Measurements from ENCODE around the gene DTNA.
A peak's percentile ranks its signal among the peaks of the same experiment; 100 is the strongest.
"Not testable (repeated sequence)": the region's sequence is repeated elsewhere in the genome, so short reads cannot be mapped to it uniquely, and the experiment has no call there.

DTNA gene

DNA sequence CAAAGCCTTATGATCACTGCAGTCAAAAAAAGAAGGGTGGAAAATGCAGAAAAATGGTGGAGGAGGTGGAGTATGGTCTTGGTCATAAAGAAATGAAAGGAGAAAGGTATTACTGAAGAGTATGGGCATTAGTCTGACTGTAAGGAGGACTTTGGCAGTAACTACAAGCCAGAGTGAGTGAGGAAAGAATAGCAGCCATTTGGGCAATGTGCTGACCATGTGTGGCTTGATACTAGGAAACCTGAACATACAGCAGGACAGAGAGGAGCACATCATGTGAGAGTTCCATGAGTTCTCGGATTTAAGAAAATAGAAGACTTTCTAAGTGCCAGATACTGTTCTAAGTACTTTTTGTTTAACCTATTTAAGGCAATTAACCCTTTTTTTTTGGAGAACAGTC is 8.5 kb downstream of the DTNA start:
- no peak for DNase-seq
- intact Hi-C loops (cut with DNase I), result no loop called here

DNA sequence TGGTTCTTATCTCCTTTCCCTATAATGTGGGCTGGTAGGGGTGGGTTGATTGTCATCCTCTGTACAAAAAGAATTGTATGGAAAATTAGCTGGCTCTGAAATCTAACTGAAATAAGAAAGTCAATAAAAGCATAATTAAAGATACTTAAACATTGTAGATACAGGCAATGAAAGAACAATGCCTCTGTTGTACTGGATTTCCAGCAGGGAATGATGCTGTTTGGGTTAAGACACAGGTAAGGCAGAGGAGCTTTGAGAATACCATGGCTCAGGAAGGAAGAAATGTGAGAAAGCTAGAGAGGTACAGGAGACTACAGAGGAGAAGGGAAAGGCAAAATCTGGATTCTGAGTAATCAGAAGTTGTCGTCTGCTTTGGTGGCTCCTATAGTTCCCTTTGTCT is 10.1 kb downstream of the DTNA start:
- intact Hi-C loops (cut with DNase I), result no loop called here
- no peak for DNase-seq

DNA sequence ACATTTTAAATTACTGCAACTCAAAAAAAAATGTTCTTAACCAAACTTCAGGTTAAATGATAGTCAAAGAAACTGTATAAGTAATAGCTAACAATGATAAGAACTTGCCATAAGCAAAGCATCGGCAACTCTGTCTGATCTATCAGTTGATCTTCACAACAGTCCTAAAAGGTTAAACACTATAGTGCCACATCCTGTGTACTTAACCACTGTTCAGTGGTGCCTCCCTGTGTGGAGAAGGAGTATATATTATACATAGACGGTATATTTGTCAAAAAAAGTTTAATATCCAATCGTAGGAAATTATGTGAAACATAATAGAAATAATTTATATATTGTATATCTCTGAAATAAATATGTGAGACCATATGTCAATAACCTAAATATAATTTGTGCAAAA is 13.0 kb downstream of the DTNA start:
- DNase-seq, result no peak
- intact Hi-C loops (cut with DNase I), result no loop called here

DNA sequence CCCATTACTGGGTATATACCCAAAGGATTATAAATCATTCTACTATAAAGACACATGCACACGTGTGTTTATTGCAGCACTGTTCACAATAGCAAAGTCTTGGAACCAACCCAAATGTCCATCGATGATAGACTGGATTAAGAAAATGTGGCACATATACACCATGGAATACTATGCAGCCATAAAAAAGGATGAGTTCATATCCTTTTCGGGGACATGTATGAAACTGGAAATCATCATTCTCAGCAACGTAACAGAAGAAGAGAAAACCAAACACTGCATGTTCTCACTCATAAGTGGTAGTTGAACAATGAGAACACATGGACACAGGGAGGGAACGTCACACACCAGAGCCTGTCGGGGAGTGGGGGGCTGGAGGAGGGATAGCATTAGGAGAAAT is 15.6 kb downstream of the DTNA start:
- DNase-seq; intact Hi-C loops (cut with DNase I): not testable (repeated sequence)

DNA sequence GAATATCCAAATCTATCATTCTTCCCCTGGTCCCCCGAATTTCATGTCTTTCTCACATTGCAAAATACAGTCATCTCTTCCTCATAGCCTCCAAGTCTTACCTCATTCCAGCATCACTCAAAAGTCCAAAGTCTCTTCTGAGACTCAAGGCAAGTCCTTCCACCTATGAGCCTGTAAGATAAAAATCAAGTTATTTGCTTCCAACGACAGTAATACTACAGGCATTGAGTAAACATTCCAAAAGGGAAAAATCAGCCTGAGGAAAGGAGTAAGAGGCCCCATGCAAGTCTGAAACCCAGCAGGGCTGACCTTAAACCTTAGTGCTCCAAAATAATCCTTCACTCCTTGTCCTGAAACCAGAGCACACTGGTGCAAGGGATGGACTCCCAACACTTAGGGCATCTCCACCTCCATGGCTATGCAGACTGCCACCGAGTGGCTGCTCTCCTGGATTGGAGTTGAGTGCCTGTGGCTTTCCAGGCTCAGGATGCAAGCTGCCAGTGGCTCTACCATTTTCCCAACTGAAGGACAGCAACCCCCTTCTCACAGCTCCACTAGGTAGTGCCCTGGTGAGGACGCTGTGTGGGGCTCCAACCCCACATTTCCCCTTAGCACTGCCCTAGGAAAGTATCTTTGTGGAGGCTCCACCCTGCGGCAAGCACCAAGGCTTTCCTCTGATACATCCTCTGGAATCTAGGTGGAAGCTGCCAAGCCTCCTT is 16.3 kb downstream of the DTNA start:
- no peak for DNase-seq

DNA sequence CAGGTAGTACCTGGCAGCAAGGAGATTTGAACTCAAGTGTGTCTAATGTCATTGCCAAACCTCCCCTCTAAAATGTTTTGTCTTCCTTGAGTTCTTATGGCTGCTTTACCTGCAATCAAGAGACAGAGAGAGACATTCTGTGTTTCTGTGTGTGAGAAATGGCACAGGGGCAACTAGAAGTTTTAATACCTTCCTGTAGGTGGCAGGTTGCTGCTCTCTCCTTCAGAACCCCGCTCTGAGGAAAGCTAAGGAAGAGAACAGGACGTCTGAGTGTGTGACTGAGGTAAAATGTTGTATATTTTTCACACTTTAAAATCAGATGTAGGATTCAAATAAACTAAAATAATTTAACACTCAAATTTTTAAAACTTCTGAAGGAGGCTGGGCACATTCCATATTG is 19.2 kb downstream of the DTNA start:
- no peak for DNase-seq
- intact Hi-C loops (cut with DNase I), result no loop called here

More for the DNA sequence above, 16.3 kb downstream of the DTNA start:
- intact Hi-C loops (cut with DNase I), result no loop called here

DNA sequence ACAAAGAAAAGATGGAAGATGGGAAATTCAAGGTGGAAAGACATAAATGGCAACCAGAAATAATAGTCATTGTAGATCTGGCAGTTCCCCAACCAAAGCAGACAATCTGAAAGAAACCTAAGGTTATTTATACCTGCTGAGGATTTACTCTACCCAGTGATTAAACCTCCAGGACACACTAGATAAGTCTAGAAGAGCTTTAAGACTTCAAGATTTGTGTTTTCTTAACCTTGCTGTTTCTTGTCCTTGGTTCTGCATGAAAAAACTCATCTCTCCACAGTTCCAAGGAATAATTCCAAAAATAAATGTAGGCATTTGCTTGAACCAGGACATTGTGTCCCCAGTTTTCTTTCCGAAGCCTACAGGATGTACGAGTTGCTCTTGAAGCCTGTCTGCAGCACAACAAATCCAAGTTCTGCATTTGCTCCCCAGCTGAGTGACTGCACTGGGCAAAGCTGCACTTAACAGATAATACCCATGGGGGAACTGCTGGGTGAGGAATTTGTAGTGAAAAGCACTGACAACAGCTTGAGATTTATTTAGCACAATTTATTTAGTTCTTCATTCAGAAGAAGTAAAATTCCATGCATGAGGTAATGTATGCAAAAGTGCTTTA is 19.8 kb downstream of the DTNA start:
- intact Hi-C loops (cut with DNase I), result no loop called here
- DNase-seq, result no peak

DNA sequence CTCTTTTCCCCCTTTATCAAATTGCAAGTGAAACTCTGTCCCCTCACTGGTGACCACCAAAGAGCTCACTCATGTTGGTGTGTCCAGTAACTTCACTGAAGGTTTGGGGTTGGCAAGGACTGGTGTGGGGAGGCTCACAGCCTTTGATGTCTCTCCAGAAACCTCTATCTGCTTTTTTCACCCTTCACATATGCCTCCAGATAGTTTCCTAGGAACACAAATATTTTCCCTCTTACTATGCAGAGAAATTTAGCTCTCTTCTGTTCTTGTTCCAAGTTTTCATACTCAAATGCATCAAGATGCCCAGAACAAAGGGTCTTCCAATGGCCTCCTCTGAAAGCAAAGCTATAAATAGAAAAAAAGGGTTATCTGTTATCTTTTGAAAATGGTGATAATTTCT is 20.7 kb downstream of the DTNA start:
- intact Hi-C loops (cut with DNase I), result no loop called here
- no peak for DNase-seq

DNA sequence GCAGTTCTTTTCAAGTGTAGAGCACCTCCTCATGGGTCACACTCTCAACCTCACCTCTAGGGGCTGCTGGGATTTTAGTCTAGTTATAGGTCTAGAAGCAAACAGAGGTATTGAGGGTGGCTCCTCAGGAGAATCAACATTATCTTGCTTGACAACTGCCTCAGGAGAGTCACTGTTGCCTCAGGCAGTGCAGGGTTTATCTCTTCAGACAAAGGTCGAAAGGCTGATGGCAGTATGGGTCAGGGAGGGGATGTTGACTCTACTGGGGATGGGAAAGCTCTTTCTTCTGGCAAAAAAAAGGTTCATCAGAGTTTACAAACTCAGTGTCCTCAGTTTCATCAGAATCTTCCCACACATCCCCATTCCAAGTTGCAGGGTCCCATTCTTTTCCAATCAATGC is 24.0 kb downstream of the DTNA start:
- intact Hi-C loops (cut with DNase I), result no loop called here
- DNase-seq, result no peak

DNA sequence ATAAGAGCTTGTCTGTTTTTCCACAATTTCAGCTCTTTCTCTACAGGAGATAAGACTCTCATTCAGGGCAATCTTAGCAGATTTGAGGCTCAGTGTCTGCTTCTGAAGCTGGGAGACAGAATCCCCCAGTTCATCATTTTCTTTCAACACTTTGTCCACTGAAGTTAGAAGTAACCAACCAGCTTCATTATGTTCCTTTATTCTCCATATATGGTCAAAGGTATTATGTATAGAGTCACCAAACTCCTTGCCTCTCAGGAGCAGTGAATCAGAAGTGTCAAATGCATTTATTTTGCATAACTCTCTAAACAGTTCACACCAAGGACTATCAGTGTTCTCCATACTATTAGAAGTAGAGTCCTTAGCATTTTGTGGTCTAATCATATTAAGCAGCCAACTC is 24.4 kb downstream of the DTNA start:
- intact Hi-C loops (cut with DNase I), result not testable (repeated sequence)

DNA sequence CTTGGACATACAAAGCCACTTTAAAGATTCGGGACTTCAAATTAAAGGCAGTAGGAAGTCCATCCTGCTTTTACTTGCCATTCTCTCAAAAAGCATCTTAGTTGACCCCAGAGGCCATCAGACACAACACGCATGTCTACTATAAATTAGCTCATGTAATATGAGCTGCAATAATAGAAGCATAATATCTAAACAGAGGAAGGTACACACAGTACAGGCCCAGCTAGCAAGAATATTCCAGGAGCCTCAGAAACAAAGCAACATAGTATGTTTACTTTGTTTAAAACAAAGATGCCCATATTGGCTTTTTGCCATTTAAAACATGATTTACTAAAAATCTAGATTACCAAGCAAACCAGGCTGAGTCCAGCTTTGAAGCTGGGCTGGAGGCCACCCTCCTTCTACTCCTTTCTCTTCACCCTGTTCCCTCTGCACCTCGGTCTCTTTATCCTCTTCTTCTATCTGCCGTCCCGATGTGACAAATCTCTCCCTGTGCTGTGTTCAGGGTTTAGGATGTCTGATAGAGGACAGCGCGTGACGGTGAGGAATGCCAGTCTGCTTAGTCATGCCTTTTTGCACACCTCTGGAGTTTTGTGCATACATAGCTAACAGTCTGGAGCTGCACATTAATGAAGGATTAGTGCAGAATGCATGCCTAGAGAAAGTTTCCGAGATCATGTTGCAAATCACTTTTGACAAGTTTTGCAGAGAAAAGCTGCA is 28.2 kb downstream of the DTNA start:
- intact Hi-C loops (cut with DNase I), result no loop called here
- peak in 36 of 42 donors; percentile 10 to 78 (median 47) for DNase-seq

More for the DNA sequence above, 24.4 kb downstream of the DTNA start:
- DNase-seq, result not testable (repeated sequence)

DNA sequence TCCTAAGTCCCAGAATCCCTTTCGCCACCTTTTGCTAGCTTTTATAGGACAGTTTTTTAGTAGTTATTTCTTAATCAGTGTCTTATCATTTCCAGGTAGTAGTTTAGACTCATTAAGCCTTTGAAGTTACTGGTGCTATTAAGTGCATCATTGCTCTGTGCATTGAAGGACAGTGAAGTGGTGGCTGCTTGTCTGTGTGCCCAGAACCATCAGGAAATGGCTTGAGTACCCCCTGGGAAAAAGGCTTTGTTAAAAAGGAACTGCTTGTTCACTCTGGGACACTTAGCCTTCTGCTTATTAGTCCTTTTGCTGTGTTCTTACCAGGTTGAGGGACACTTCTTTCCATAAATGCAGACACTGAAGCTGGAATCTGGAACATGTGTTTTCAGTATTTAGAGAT is 30.0 kb downstream of the DTNA start:
- intact Hi-C loops (cut with DNase I), result no loop called here
- DNase-seq, result no peak

DNA sequence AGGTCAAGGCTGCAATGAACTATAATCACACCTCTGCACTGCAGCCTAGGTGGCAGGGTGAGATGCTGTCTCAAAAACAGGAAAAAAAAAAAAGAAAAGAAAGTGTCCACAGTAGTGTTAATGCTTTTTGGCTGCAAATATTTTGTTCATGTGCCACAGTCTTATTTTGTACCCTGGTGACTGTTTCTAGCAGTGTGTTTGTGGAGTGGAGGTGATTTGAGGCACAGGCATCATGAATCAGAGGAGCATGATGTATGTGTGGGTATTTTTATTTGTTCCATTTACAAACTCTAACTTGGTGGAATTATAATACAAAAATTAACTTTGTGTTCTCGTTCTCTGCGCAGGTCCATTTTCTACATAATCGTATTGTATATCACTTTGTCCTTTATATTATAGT is 30.6 kb downstream of the DTNA start:
- intact Hi-C loops (cut with DNase I), result no loop called here
- no peak for DNase-seq

DNA sequence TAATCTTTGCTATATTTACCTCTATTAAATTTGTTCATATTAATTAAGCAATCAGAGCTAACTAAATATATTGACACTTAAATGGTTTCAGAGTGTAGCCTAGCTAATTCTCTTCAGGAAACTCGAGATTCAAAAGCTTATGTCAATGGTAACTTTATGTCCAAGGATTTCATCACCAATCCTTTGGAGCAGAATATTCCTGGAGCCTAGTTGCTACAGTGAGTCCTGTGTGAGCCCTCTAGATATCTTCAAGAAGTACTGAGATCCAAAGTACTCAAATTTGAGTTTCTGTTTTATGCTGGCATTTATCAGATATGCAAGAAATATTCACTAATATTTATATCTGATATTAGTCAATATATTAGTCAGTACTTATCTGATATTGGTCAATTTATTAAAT is 31.3 kb downstream of the DTNA start:
- DNase-seq, result no peak
- intact Hi-C loops (cut with DNase I), result no loop called here

DNA sequence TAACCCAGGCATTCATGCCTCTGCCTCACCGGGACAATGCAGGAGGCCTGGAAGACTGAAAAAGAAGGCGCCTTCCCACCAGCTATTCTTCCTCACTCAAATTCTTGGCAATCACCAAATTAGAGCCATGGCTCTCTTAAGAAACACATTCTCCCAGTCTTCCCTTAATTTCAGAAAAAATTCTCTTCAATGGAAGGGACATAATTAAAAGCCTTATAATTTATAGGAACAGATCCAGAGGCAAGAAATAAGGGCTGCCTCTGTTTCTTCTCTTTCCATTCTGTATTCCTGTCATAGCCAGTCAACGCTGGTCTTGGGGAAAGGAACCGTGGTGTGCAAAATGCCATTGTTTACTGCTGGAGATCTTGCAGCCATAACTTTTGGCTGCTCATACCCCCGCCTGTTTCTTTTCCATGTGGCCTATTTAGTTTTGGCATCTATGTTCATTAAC is 32.8 kb downstream of the DTNA start:
- intact Hi-C loops (cut with DNase I), result no loop called here
- DNase-seq, result peak in 11 of 42 donors; percentile 15 to 62 (median 32)

DNA sequence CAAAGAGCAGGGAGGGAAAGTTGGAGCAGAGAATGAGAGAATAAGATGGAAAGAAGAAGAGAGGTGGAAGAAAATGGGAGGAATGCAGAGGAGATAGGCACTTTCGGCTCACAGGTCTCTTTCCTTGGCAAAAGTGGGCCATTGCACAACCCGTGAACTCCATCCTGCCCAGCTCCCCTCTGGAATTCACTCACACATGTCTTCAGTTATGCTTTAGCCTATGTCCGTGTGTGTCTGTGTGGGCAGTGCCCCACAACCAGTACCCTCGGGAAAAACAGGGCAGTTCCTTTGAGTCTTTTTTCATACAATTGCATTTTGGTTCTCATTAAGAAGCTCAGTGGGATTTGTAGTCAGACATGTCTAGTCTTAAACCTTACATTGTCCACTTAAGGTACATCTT is 34.5 kb downstream of the DTNA start:
- DNase-seq, result no peak
- intact Hi-C loops (cut with DNase I), result no loop called here

DNA sequence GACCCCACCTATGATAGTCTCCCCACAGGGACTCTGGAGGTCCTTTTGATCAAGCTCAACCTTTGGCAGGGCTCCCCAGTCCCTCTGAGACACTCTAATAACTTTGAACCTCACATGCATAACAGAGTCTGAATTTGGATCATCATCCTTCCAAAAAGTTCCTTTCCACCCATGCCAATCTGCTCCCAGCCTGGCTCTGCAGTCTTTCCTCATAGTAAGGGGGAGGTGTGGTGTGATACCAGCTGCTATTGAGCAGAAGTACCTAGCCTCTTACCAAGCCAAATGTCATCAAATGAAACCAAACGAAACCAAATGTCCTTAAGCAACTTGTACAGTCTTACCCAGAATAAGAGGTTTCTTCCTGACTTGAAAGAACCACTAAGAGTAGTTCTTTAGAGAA is 36.5 kb downstream of the DTNA start:
- no peak for DNase-seq
- intact Hi-C loops (cut with DNase I), result no loop called here

DNA sequence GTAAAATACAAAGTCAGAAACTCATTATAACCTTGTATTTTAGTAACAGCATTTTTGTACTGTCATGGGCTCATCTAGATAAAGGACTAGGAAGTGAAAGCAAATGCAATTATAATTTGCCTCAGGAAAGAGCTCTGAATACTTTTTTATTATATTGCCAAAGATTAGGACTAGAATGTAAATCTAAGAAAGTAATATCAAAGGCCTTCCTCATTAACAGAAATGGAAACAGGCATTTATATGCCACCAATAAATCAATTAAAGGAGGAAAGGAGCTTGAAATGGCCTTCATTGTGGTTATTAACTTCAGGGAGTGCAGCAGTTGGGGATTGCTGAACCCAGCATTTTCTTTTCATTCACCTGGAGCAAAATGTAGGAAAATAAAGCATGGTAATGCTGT is 39.6 kb downstream of the DTNA start:
- no peak for DNase-seq
- intact Hi-C loops (cut with DNase I), result no loop called here

DNA sequence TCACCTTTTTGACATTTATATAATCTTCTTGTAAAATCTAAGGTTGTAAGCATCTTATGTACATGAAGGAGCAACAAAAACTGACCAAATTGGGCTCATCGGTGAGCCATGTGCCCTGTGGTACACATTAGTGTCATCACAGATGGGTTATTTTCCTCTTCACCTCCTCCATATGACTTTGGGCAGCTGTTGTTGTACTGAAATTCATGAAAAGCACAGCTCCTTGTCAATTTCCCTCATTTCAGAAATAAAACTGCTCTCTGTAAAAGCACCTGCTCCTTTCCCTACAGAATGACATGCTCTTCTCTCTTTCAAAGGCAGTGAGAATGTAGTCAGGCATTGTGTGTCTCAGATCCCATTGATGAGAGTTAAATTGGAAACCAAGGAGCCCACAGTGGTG is 42.0 kb downstream of the DTNA start:
- intact Hi-C loops (cut with DNase I), result no loop called here
- no peak for DNase-seq

DNA sequence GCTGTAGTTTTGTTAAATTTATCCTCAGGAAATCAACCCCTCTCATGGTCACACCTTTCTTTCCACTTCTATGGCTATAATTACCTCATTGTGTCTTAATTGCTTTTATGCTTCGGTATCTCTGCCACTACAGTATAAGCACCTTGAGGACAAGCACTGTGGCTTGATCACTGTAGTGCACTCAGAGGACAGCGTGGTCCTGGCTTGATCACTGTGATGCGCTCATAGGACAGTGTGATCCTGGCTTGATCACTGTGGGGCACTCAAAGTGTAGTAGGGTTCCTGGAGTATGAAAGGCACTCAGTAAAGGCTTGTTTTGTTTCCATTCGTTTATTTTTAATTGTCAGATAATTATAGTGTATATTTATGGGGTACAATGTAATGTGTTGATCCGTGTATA is 44.2 kb downstream of the DTNA start:
- DNase-seq, result no peak
- intact Hi-C loops (cut with DNase I), result no loop called here

DNA sequence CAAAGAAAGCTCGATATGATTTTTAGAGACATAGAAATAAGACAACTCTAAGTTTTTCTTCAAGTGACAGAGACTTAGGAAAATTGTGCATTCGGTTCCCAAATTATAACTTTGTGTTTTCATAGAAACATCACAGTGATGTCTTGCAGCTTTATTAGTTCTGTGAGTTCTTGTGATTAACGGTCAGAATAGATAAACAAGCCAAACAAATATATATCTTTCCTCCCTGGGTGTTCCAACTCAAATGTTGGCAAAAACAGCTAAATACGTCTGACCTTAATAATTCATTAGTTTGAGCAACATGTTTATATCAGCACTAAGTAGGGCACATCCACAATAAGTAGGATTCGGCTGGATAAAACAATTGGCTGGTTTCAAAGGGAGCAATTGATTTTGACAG is 47.6 kb downstream of the DTNA start:
- no peak for DNase-seq
- intact Hi-C loops (cut with DNase I), result no loop called here
